HG02943 (cell line): ENCODE data around the gene KCNJ9.

Experiments used
- ATAC-seq: cut with Tn5 transposase; IDR thresholded peaks from one replicate; pipeline ENCODE4 v1.9.1; 2021; ENCODE audit warnings: mild to moderate bottlenecking, low read depth, moderate library complexity; ENCODE audit not compliant: unreplicated experiment

KCNJ9 gene

DNA sequence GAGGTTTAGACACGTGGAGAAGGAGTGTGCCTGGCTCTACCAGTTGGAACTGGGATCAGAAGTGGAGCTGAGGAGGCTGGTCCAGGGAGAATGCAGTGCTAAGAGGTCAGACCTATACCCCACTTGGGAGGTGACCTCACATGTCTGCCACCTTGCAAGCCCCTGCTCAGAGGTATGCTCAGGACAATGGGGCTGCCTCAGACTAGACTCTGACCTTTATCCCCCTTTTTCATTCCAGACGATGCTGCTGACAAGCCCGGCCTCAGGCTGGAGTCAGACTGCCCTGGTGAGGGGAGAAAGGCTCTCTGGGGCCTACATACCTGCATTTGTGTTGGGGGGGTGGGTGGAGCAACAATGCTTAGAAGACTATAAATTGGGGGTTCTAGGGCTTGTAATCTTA is 16.6 kb upstream of the KCNJ9 start:
- no peak for ATAC-seq

DNA sequence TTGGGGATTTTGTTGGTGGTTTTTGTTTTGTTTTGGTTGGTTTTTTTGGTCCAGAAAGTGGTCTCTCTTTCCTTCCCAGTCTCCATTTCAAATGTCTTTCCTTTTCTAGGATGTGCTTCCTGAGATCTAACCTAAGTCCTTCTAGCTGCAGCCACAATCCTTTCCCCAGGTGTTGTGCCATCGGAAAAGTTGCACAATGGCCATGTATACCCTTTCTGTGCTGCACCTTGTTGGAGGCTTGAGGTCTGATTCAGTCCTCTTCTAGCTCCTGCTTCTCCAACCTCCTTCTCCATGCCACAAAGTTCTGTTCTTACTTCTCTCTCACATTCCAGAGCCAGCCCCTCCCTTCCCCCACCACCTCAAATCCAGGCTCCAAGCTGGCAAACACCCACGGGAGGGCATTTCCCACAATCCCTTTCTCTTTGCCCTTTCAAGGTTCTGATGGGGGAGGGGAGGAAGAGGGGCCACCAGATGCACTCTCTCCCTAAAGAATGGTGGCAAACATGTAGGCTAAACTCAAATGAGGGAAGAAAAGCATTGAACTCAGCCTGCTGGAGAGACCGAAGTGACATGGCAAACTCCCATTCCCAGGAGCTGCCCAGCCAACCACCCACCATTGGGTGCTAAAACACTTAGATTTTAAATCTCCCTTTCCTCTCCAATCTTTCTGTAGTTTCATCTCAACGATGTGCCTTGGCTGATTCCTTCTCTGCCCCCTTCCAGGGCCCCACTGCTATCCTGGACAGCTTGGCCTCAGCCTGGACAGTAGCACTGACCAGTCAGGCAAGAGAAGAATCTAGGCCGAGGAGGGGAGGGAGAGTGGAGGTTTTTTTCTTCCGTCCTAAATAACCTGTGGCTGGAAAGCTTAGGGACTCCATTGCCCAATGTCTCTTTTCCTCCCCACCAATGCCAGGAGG is 14.3 kb upstream of the KCNJ9 start:
- ATAC-seq: no peak

DNA sequence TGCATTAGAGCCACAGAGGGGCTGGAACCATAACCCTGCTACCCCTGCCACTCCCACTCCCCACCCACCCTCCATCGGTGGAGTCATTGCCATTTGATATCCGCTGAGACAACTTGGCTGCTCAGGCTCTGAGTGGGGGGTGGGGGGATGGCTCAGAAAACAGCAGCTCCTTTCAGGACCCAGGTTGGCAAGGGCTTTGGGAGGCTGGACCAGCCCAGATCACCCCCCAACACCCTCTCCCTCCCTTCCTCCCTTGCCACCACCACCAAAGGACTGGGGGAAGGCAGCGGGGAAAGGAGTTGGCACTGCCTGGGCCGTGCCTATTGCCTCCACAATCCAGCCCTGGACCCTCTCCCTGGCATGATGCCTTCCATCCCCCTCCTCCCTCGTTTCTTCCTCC is 13.1 kb upstream of the KCNJ9 start:
- ATAC-seq: no peak

DNA sequence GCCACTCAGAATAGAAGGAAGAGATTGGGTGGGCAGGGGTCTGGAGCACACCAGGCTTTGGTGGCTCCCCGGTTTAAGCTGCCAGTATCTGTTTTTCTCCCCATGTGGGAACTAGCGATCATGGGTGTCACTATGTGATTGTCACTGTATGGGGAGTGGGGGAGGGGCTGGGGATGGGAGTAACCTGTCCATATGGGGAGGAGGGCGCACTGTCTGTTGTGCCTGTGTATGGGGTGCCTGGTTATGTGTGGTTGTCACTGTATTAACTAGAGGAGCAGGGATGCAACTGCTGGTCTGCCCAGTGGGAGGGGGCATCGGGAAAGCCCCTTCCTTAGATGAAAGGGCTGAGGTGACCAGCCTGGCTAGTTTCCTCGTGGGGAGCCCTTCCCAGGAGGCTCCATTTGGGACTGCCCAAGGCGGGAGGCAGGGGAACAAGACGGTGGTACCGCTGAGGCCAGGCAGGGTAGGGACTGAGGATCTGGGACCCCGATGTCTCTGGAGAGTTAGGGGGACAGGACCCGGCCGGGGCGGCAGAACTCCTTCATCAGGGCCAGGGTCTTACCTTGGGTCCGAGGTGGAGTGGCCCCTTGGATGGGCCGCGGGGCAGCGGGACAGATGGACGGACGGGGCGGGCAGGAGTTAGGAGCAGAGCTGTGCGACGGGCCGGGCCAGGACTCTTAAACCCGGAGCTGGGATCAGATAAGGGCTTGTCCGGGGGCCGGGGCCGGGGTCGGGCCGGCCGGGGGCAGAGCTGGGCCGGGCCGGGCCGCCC is 11.7 kb upstream of the KCNJ9 start, which contains the start of gene KCNJ10:
KCNJ10 (minus strand) TSS at position 701 of the 772 bp plus-strand sequence. CDS start 27,628 bp downstream, outside the sequence.
- ATAC-seq: no peak

DNA sequence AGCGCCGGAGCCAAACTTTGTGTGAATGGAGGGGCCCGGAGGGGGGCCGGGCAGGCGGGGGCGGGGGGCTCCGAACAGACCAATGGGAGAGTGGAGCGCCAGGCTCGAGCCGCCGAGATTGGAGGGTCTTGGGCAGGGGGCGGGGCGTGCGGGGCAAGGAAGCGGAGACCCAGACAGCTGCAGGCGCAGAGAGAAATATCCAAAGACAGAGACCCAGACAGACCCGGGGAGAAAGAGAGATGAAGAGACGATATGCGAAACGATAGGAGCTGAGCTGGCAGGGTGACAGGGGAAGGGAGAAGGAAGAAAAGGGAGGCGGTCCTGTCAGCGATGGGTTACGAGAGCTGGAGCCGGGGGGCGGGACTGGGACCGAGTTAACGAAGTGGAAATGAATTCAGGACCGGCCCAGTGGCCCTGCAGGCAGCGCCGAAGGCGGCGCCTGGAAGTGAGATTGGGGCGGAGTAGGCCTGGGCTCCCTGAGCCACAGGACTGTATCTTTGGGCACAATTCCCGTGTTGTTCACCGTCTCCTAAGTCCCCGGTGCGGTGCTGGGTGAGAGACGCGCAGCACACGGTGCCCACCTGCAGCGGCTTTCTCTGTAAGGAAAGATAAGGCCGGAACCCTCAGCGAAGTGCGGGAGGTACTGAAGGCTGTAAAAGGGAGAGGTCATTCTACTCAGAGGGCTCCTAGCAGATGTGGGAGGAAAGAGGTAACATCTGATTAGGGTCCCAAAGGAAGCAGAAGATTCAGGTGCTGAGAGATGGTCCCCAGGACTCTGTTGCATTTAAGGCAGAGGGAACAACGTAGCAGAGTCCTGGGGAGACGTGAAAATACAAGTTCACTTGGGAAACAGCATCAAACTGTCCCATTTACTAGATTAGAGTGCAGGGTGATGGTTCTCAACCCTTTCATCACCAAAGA is 10.8 kb upstream of the KCNJ9 start:
- ATAC-seq: no peak

DNA sequence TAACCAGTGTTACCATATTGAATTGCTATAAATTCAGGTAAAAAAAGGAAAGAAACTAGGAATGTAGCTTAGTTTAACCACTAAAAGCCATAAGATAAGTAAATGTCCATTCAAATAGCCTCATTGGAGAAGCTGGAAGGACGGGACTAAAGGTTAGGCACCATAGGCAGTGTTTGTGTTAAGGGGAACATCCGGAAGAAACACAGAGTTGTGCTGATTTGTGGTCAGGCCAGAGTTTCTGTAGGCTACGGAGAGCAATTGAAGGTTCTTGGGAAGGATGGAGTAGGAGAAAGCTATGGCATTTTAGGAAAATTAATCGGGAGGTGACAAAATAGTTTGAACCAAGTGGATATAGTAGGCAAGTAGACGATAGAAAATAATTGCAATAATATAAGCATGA is 10.0 kb upstream of the KCNJ9 start:
- no peak for ATAC-seq

DNA sequence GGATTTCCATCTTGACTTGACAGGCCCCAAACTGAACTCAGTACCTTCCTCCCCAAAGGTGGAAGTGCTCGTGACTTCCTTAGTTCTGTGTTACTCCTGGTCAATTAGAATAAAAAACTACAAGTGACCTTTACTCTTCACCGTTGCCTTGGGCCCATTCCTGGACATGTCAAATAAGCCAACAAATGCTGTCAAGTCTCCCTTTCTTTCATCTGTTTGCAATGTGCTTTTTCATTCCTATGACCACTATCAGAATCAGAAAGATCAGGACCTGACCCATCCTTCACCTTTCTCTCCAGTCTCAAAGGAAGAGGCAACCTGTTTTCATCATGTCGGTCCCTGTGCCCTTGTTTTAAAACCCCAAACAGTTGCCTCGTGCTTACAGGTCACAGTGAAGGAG is 6.5 kb upstream of the KCNJ9 start:
- no peak for ATAC-seq

DNA sequence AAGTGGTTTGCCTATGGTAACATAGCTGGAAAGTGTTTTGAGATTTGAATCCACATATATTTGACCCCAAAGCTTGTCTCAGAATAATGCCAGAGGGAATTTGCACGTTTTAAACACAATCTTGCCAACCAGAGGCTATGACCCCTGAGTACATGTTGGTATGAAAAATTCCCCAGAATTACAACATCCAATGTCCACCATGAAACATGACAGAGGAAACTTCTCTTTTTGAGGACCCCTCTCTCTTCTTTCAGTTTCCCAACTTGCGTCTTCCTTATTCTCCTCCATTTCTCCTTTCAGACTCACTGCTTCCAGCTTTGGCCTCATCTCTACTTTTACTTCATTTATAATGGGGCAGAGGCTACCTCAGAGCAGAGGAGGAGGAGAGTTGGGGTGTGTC is 5.5 kb upstream of the KCNJ9 start:
- ATAC-seq: no peak

DNA sequence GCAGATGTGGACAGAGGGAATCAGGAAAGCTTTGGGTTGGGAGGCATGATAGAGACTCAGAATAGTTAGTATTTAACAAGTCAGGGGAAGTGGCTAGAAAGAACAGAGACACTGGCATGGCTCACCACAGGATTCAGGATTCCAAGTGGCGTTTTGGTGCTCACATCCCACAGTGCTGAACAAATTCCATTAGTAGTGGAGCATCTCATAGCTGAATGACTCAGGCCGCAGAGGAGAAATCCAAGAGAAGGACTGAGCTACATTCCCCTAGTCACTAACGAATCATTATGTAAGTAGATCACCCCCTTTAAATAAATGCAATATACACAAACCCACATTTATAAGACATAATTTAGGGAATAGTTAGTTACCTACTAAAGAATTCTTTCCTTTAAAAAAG is 5.0 kb upstream of the KCNJ9 start:
- no peak for ATAC-seq

DNA sequence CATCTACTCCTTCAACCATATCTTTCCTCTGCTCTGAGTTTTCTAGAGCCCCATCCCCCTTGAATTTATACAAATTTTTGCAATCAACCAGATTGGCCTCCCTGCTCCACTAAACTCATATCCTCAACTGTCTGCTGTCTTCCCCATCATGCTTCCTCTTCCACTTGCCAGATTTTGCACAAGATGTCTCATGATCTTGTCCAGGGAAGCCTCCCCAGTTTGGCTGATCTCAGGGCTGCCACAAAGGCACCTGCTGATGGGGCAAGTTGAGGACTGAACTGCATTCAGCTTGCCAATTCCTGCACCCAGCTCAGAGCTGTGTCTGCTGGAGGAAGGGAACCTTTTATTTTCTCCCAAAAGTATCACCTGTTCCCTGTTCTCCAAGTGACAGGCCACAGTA is 3.9 kb upstream of the KCNJ9 start:
- no peak for ATAC-seq

DNA sequence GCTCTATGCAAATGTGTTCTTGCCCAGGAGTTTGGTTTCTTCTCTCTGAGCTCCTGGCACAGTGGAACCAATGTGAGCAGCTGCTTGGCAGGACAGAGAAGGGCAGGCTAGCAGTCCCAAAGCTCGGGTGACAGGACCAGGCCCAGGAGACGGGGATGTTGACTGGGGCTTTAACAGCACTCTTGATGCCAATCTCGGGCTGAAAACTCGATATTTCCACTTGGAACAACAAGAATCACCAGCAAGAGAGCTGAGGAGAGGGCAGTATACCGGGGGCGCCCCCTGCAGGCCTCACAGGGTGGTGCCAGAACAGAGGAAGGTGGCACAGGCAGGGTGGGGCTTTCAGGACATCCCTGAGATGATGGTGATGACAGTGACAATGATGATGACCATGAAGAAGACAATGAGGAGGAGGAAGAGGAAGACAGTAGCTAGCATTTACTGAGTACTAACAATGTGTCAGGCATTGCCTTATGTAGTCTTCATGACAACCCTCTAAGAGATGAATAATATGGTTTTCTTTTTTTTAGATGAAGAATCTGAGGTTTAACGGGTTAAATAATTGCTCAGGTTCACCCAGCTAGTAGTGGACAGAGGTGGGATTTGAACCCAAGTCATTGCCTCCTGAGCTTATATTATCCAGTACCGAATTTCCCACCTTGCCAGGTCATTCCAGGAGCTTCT is 2.7 kb upstream of the KCNJ9 start:
- ATAC-seq: no peak

DNA sequence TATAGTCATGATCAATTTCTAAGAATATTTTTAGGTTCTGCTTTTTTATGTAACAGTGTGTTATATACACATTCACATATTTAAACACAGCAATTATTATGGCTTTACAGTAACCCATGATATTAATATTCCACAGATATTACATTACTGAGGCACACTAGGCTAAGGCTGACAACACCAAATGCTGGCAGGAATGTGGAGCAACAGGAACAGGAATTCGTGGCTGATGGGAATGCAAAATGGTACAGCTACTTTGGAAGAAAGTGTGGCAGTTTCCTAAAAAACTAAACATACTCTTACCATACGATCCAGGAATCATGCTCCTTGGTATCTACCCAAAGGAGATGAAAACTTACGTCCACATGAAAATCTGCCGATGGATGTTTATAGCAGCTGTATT is 1.9 kb upstream of the KCNJ9 start:
- ATAC-seq: no peak

DNA sequence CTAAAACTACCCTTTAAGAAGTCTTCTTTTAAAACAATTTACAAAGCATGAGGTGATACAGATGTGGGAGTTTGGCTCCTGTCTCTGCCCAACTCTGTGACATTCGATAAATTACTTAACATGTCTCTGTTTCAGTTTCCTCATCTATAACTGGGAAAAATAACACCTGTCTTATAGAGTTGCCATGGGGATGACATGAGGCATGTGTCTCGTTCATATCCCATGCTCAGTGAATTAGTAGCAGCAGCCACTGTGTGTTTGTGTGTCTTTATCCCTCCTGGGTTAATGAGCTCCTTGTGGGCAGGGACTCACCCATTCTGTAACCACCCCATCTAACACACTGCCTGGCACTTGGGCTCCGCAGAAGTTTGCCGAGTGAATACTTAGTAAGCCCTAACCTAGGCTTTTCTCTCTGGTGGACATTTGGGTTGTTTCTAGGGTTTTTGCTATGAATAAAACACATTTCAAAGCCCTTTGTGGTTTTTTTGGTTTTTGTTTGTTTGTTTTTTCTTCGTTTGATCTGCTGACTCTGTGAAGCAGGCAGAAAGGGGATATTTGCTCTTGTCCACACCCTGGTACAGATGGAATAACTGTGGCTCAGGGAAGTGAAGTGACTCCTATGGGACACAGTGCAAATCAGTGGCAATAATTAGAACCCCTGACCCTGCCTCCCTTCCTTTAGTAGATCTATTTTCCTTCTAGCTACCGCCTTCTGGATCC is 797 bp upstream of the KCNJ9 start:
- ATAC-seq: no peak

DNA sequence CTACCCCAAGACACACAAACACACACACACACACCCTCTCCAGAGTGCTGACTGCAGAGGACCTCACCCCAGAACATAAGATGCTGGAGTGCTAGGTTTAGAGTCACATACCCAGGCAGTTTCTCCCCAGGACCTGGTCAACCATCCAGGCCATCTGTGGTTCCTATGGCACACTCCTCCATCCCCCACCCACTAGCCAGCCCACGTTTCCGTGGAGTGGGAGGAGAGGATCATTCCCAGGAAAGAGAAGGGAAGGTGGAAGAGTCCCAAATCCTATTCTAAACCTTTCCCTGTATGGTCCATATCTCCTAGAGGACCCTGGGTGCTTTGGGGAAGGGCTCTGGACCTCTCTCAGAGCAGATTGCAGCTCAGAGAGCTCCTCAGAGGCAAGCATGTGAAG is 1.1 kb downstream of the KCNJ9 start:
- no peak for ATAC-seq

DNA sequence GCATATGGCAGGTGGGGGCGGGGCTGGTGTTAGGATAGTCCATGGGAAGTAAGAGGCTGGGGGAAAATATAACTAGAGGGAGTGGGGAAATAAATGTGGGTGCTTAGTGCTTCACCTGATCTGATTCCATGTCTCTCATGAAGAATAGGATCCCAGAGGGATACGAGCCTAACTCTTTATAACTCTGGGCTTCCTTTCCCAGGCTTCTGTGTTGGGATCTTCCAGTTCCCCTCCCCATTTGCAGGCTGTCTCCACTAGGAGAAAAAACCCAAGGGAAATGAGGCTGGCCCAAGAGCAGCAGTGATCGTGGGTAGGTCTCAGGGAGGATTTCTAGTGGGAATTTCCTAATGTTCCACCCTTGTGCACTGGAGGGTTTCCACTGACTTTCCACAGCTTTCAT is 1.6 kb downstream of the KCNJ9 start:
- no peak for ATAC-seq

DNA sequence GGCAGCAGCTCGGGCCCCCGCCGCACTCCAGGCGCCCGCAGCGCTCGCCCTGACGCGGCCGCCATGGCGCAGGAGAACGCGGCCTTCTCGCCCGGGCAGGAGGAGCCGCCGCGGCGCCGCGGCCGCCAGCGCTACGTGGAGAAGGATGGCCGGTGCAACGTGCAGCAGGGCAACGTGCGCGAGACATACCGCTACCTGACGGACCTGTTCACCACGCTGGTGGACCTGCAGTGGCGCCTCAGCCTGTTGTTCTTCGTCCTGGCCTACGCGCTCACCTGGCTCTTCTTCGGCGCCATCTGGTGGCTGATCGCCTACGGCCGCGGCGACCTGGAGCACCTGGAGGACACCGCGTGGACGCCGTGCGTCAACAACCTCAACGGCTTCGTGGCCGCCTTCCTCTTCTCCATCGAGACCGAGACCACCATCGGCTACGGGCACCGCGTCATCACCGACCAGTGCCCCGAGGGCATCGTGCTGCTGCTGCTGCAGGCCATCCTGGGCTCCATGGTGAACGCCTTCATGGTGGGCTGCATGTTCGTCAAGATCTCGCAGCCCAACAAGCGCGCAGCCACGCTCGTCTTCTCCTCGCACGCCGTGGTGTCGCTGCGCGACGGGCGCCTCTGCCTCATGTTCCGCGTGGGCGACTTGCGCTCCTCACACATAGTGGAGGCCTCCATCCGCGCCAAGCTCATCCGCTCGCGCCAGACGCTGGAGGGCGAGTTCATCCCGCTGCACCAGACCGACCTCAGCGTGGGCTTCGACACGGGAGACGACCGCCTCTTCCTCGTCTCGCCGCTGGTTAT is 2.8 kb downstream of the KCNJ9 start:
- ATAC-seq: no peak

DNA sequence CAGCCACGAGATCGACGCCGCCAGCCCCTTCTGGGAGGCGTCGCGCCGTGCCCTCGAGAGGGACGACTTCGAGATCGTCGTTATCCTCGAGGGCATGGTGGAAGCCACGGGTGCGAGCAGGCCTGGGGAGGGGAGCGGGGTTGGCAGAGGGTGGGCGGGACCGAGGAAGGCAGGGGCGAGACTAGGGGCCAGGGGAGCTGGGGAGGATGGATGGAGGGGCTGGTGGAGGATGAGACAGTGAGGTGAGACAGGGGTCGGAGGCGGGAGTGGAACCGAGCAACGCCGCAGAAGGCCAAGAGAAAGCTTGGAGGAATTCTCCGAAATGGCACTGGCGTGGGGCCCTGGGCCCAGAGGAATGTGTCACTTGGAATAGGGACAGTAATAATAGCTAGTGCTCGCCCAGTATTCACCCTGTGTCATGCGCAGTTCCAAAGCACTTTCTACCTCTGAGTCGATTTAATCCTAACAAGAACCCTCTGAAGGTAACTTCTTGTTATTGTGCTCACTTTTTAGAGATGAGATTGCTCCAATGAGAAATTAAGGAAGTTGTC is 3.5 kb downstream of the KCNJ9 start:
- ATAC-seq: no peak

DNA sequence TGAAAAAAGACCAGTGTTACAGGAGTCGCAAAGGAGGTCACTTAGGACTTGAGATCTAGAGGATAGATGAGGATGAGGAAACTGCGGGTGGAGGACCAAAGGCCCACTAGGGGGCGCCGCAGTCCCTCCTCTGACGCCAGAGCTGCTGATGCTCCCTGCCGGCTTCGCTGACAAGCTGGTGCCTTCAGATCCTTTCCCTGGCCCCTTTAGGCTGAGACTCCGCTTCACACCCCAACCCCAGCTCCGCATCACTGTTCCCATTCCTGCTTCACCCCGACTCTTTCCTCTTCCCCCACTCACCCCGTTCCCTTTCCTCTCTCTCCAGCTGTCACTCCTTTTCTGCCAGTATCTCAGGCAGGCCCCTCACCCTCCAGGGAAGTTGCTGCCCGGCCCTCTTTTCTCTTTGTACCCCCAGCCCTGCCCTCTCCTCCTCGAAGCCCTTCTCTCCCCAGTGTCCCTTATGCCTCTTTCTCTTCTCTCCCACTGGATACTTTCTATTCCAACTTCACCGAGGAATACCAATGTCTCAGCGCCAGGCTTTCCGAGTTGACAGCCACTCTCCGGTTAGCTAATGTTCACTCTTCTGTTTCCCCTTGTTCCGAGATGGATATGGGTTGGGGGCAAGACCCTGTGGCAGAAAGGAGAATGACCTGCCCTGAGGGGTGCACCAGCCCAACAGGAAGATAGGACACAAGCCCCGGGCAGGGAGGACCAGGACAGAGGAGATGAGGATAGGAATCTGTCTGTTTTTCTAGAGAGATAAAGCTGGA is 4.5 kb downstream of the KCNJ9 start:
- ATAC-seq: no peak
